Body of pancreas (tissue), 4 donors: Measurements from ENCODE around the gene RSPRY1.

ENCODE experiments used
- CTCF ChIP-seq, 7 experiments: fragments of 450-650 bp in 4 of 7; fragments of 200-600 bp in 3 of 7; sonication (generic) in 3 of 7; IDR thresholded peaks; one replicate each; pipeline ENCODE4 v1.5.1; 2016 to 2019; ENCODE audit warnings: antibody characterized with exemption in 7 of 7
- POLR2A ChIP-seq, 3 donors: fragments of 450-650 bp; IDR thresholded peaks; one replicate each; pipeline ENCODE4 v1.6.1; 2016; ENCODE audit warnings: antibody characterized with exemption in 3 of 3, mild to moderate bottlenecking in 2 of 3

- TF ChIP-seq POLR2A (IDR thresholded peaks at IDR 0.05) = no peak
- TF ChIP-seq CTCF (IDR thresholded peaks at IDR 0.05) = no peak
These were observed 80.6 kb downstream of the RSPRY1 start for GRCh38 chr16:57266531-57267260.
